CD4-positive, alpha-beta T cell treated with Interleukin-10 for 1 hour (primary cell): ENCODE measurements around the gene CD84.

Experiments used
- DNase-seq: peaks from one replicate; pipeline ENCODE4 v3.0.0-alpha.2; 2020

Gene CD84

GRCh38 chr1:160579216-160579701 lies at the start of gene CD84:
CD84 (minus strand) TSS chr1:160579496; CDS start chr1:160579437, 59 bp downstream.
- peak; percentile 38 for DNase-seq

- peak; percentile 55 for DNase-seq
These were observed 49.5 kb upstream of the CD84 start for GRCh38 chr1:160628799-160629263.

- DNase-seq = peak; percentile 47
These were observed 48.5 kb upstream of the CD84 start for GRCh38 chr1:160627677-160628289.

GRCh38 chr1:160626509-160627342 lies 47.4 kb upstream of the CD84 start:
- DNase-seq = no peak

GRCh38 chr1:160625725-160626498 lies 46.6 kb upstream of the CD84 start:
- no peak for DNase-seq

- no peak for DNase-seq
These were observed 46.0 kb upstream of the CD84 start for GRCh38 chr1:160625321-160625720.

GRCh38 chr1:160624464-160624863 lies 45.2 kb upstream of the CD84 start:
- no peak for DNase-seq

GRCh38 chr1:160623862-160624261 lies 44.6 kb upstream of the CD84 start:
- DNase-seq = no peak

- DNase-seq = peak; percentile 63
These were observed 43.9 kb upstream of the CD84 start for GRCh38 chr1:160623227-160623633.

GRCh38 chr1:160622501-160623226 lies 43.4 kb upstream of the CD84 start:
- DNase-seq = no peak

- peak; percentile 47 for DNase-seq
These were observed 42.5 kb upstream of the CD84 start for GRCh38 chr1:160621633-160622413.

GRCh38 chr1:160620942-160621632 lies 41.8 kb upstream of the CD84 start:
- no peak for DNase-seq

- no peak for DNase-seq
These were observed 40.5 kb upstream of the CD84 start for GRCh38 chr1:160619742-160620277.

GRCh38 chr1:160618763-160619274 lies 39.5 kb upstream of the CD84 start:
- peak; percentile 71 for DNase-seq

GRCh38 chr1:160618327-160618726 lies 39.0 kb upstream of the CD84 start:
- DNase-seq = no peak

GRCh38 chr1:160615660-160616059 lies 36.4 kb upstream of the CD84 start:
- DNase-seq = no peak

- no peak for DNase-seq
These were observed 35.1 kb upstream of the CD84 start for GRCh38 chr1:160614410-160614809.

- no peak for DNase-seq
These were observed 33.4 kb upstream of the CD84 start for GRCh38 chr1:160612613-160613218.

- DNase-seq = no peak
These were observed 31.4 kb upstream of the CD84 start for GRCh38 chr1:160610569-160611242.

GRCh38 chr1:160608941-160609340 lies 29.6 kb upstream of the CD84 start:
- DNase-seq = no peak
